Stomach (tissue), 4 donors: ENCODE measurements around the gene MLXIP.

Experiments
- EP300 ChIP-seq: sonication (generic); formaldehyde crosslinking; IDR thresholded peaks from one replicate; pipeline ENCODE4 v1.6.1; 2017; ENCODE audit warnings: antibody characterized with exemption
- POLR2A ChIP-seq, 4 donors: fragments of 450-650 bp; IDR thresholded peaks; one replicate each; pipeline ENCODE4 v1.6.1; 2016; ENCODE audit warnings: antibody characterized with exemption in 4 of 4, control low read depth in 2 of 4, mild to moderate bottlenecking in 1 of 4, moderate library complexity in 1 of 4
- POLR2AphosphoS5 ChIP-seq, 3 donors: sonication (generic); formaldehyde crosslinking; IDR thresholded peaks; one replicate each; pipeline ENCODE4 v1.6.1; 2016; ENCODE audit warnings: antibody characterized with exemption in 3 of 3
- TF ChIP-seq, protein P1 (sequence below), 7 experiments: fragments of 450-650 bp in 4 of 7; fragments of 200-600 bp in 3 of 7; sonication (generic) in 3 of 7; IDR thresholded peaks; one replicate each; pipeline ENCODE4 v1.5.1; 2016 to 2019; ENCODE audit warnings: antibody characterized with exemption in 7 of 7, control low read depth in 2 of 7, mild to moderate bottlenecking in 1 of 7

DNA sequence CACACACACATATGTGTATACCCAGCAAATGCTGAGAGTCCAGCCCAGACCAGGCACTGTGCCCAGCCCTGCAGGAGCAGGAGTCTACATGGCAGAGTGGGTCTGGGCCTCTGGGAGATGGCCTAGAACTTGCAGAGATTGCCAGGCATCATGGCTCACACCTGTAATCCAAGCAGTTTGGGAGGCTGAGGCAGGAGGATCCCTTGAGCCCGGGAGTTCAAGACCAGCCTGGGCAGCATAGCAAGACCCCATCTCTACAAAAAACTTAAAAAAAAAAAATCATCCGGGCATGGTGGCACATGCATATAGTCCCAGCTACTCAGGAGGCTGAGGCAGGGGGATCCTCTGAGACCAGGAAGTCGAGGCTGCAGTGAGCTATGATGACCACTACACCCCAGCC lies 20.8 kb upstream of the MLXIP start:
- TF ChIP-seq POLR2A (IDR thresholded peaks at IDR 0.05) (no peak), POLR2AphosphoS5 (IDR thresholded peaks at IDR 0.05) (no peak), EP300 (no peak)
- TF ChIP-seq, protein P1, sequence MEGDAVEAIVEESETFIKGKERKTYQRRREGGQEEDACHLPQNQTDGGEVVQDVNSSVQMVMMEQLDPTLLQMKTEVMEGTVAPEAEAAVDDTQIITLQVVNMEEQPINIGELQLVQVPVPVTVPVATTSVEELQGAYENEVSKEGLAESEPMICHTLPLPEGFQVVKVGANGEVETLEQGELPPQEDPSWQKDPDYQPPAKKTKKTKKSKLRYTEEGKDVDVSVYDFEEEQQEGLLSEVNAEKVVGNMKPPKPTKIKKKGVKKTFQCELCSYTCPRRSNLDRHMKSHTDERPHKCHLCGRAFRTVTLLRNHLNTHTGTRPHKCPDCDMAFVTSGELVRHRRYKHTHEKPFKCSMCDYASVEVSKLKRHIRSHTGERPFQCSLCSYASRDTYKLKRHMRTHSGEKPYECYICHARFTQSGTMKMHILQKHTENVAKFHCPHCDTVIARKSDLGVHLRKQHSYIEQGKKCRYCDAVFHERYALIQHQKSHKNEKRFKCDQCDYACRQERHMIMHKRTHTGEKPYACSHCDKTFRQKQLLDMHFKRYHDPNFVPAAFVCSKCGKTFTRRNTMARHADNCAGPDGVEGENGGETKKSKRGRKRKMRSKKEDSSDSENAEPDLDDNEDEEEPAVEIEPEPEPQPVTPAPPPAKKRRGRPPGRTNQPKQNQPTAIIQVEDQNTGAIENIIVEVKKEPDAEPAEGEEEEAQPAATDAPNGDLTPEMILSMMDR (IDR thresholded peaks at IDR 0.05) = no peak
